B cell (primary cell): ENCODE measurements around the gene ALS2CL. TPM values are rescaled to one million over a fixed set of nuclear protein-coding genes. Genes with fewer than 3 reads are reported as not detected.

ENCODE experiments used
- ATAC-seq: fragments of 200-7000 bp; cut with Tn5 transposase; one replicate; pipeline ENCODE4 v1.10.0; 2021; ENCODE audit warnings: low read depth, mild to moderate bottlenecking, moderate number of reproducible peaks, moderate library complexity
- CTCF ChIA-PET: fragments of 350-600 bp; sonication (Branson Sonifier 250); formaldehyde crosslinking; loops from one replicate; lab custom pipeline; 2021; ENCODE audit warnings: antibody characterized with exemption, inconsistent platforms; lab: Charles Lee
- POLR2A ChIA-PET: fragments of 350-600 bp; sonication (Branson Sonifier 250); formaldehyde crosslinking; loops from one replicate; lab custom pipeline; 2021; ENCODE audit warnings: antibody characterized with exemption; lab: Charles Lee
- DNase-seq: peaks from one replicate; pipeline ENCODE4 v3.0.0; 2013
- H2AFZ ChIP-seq: 2 replicates; pipeline ENCODE4 v1.6.1; 2012; ENCODE audit warnings: mild to moderate bottlenecking, low read depth, low read length; ENCODE audit not compliant: insufficient read depth, poor library complexity, severe bottlenecking
- H3K27ac ChIP-seq, 2 donors: 1 replicate in 1 of 2; 2 replicates in 1 of 2; pipeline ENCODE4 v1.5.1; 2012 to 2013; ENCODE audit warnings: low read length in 2 of 2, mild to moderate bottlenecking in 2 of 2, moderate library complexity in 1 of 2
- H3K27me3 ChIP-seq, 4 experiments: fragments of 200-600 bp in 1 of 4; sonication (generic) in 1 of 4; replicated peaks in 1 of 4; 1 replicate in 2 of 4; 2 replicates in 2 of 4; pipeline versions ENCODE4 v1.6.1 to v1.7.0; 2013 to 2016; ENCODE audit warnings: low read length in 3 of 4, mild to moderate bottlenecking in 2 of 4, mixed read lengths in 1 of 4, moderate library complexity in 1 of 4; ENCODE audit not compliant: insufficient read depth in 4 of 4, control insufficient read depth in 3 of 4; ENCODE audit errors: control extremely low read depth in 1 of 4
- H3K36me3 ChIP-seq, 2 experiments: replicated peaks in 1 of 2; 1 replicate in 1 of 2; 2 replicates in 1 of 2; pipeline versions ENCODE4 v1.6.1 to v1.7.1; 2013; ENCODE audit warnings: low read length in 1 of 2; ENCODE audit not compliant: insufficient read depth in 2 of 2, control insufficient read depth in 1 of 2; ENCODE audit errors: control extremely low read depth in 1 of 2, extremely low read depth in 1 of 2
- H3K4me1 ChIP-seq, 2 donors: fragments of 200-600 bp in 1 of 2; sonication (generic) in 1 of 2; 1 replicate in 1 of 2; 2 replicates in 1 of 2; pipeline versions ENCODE4 v1.5.1 to v1.6.1; 2013 to 2017; ENCODE audit warnings: low read length in 2 of 2; ENCODE audit not compliant: control insufficient read depth in 2 of 2, insufficient read depth in 2 of 2
- H3K4me2 ChIP-seq: replicated peaks from 2 replicates; pipeline ENCODE3; 2012; ENCODE audit warnings: mild to moderate bottlenecking, low read depth, low read length; ENCODE audit not compliant: poor library complexity, severe bottlenecking
- H3K4me3 ChIP-seq, 5 experiments: fragments of 200-600 bp in 1 of 5; sonication (generic) in 1 of 5; 1 replicate in 3 of 5; 2 replicates in 2 of 5; pipeline versions ENCODE4 v1.5.1 to v1.7.0; 2011 to 2016; ENCODE audit warnings: low read length in 4 of 5, mild to moderate bottlenecking in 4 of 5, low read depth in 2 of 5, control low read depth in 1 of 5, moderate library complexity in 1 of 5; ENCODE audit not compliant: insufficient read depth in 1 of 5; ENCODE audit errors: control extremely low read depth in 1 of 5, extremely low read depth in 1 of 5
- H3K79me2 ChIP-seq: fragments of 200-600 bp; sonication (generic); one replicate; pipeline ENCODE4 v1.6.0; 2016; ENCODE audit warnings: low read length; ENCODE audit not compliant: control insufficient read depth, insufficient read depth
- H3K9ac ChIP-seq: fragments of 200-600 bp; sonication (generic); 2 replicates; pipeline ENCODE4 v1.6.1; 2017; ENCODE audit warnings: mild to moderate bottlenecking, low read length, moderate library complexity
- H3K9me3 ChIP-seq, 3 donors: one replicate each; pipeline versions ENCODE4 v1.6.1 to v1.7.1; 2013; ENCODE audit warnings: low read length in 2 of 3; ENCODE audit not compliant: control insufficient read depth in 2 of 3, insufficient read depth in 1 of 3; ENCODE audit errors: control extremely low read depth in 1 of 3
- H4K20me1 ChIP-seq: 2 replicates; pipeline ENCODE4 v1.6.0; 2012; ENCODE audit warnings: mild to moderate bottlenecking, low read length; ENCODE audit not compliant: insufficient read depth, control insufficient read depth, poor library complexity, severe bottlenecking
- H3K27ac Mint-ChIP-seq: one replicate; pipeline ENCODE4 v1.8.0; 2021; ENCODE audit warnings: mixed read lengths
- H3K27me3 Mint-ChIP-seq: one replicate; pipeline ENCODE4 v1.8.0; 2021; ENCODE audit warnings: mixed read lengths
- H3K4me1 Mint-ChIP-seq: one replicate; pipeline ENCODE4 v1.8.0; 2021; ENCODE audit warnings: mixed read lengths
- H3K4me3 Mint-ChIP-seq: one replicate; pipeline ENCODE4 v1.8.0; 2021; ENCODE audit warnings: mixed read lengths
- H3K9me3 Mint-ChIP-seq: one replicate; pipeline ENCODE4 v1.8.0; 2022; ENCODE audit warnings: mixed read lengths; ENCODE audit not compliant: insufficient read depth
- CTCF ChIP-seq: fragments of 200-600 bp; IDR thresholded peaks from one replicate; pipeline ENCODE4 v1.8.0; 2022; ENCODE audit warnings: antibody characterized with exemption, mild to moderate bottlenecking
- EZH2 ChIP-seq: IDR thresholded peaks from 2 replicates; pipeline ENCODE4 v1.6.1; 2012; ENCODE audit warnings: borderline replicate concordance, low read depth, mild to moderate bottlenecking, moderate library complexity, low read length; ENCODE audit not compliant: insufficient read depth, poor library complexity, severe bottlenecking
- WGBS: methylation state at CpG from one replicate; pipeline ENCODE4 v1.1.5; 2013; ENCODE audit warnings: missing lambda C conversion rate; ENCODE audit not compliant: insufficient coverage; 5-methylcytosine and 5-hydroxymethylcytosine counted together
- intact Hi-C: fragments of 100-400 bp; cut with micrococcal nuclease; formaldehyde crosslinking; loops from one replicate; pipeline ENCODE4 v1.10.0; 2022
- polyA plus RNA-seq: library from polyadenylated mRNA; depleted of rRNA; stranded (reverse); fragments of >200 nt; gene quantifications from 2 replicates; pipeline ENCODE4 v1.2.3, GENCODE V29; 2012
- total RNA-seq, 2 donors: library from RNA; stranded (reverse); fragments of 120-200 nt in 1 of 2; gene quantifications; 1 replicate in 1 of 2; 2 replicates in 1 of 2; pipeline versions ENCODE4 v1.2.3 to v1.2.4, GENCODE V29; 2013 to 2022

Gene ALS2CL
- total and polyA plus RNA-seq, 2 donors (not counting 1 experiment from before 2014, with no cell fraction given): 0.22 to 0.30 TPM

DNA sequence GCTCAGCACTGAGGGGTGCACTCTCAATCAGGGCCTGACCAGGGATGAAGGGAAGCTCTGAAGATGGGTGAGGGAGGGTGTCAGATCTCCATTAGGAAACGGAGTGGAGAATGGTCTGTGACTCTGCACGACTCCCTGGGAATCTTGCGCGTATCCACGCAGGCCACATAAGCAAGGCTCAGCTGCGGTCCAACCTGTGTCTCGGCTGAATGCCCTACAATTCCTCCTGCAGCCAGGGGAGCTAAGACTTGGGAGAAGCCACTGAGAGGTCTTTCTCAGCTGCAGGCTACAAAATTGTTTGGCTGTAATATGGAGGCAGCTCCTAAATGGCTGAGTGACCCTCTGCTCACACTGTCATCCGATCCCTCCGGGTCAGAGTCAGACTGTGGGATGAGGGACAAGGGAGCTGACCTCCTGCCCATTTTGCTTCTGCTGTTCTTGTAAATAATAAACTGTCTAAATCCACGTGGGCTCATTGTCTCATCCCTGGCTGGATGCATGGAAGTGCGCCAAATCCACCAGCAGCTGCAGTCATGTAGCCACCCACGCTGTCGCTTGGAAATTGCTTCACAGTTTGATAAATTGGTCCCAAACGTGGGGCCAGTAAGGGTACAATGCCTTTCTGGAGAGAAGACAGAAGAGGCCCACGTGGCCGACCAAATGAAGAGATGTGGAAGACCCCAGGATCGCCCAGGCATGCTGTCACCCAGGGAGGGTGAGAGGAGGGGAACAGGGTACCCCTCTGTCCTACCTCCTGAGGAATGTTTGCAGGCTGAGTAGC lies 30.5 kb downstream of the ALS2CL start:
- no peaks in the 10 kb centered on the region for H3K9me3 ChIP-seq
- CTCF ChIA-PET: interaction anchor here (1.8 kb wide), 1 partner anchor 174 kb away, joined by 3 read pairs; no protein-coding TSS in a partner anchor
- no peak overlapping the region for H3K4me3 Mint-ChIP-seq

More for the DNA sequence above, 30.5 kb downstream of the ALS2CL start:
- Mint-ChIP-seq H3K9me3 (no peaks in the 10 kb centered on the region), H3K27me3 (peaks cover 16% of the 10 kb centered on the region), H3K4me1 (peaks cover 9% of the 10 kb centered on the region), H3K27ac (no peak overlapping the region)
- H3K79me2 ChIP-seq: no peaks in the 10 kb centered on the region
- no peak for ATAC-seq
- peaks cover 0 to 4% of the 10 kb centered on the region in 2 donors for H3K4me1 ChIP-seq
- no peaks in the 10 kb centered on the region for H3K36me3 ChIP-seq
- no peaks in the 10 kb centered on the region for H4K20me1 ChIP-seq
- intact Hi-C loops: no loop called here
- H3K27ac ChIP-seq: no peak overlapping the region
- H3K27me3 ChIP-seq: peaks cover 0 to 4% (median 0%) of the 10 kb centered on the region in 4 experiments
- no peak overlapping the region for H3K4me2 ChIP-seq
- TF ChIP-seq EZH2: no peak
- no peak for TF ChIP-seq CTCF
- POLR2A ChIA-PET: no interaction called here
- H2AFZ ChIP-seq: no peak overlapping the region
- H3K9ac ChIP-seq: no peak overlapping the region
- DNase-seq: no peak
- 91% methylated on average over 16 of the region's 17 CpGs for WGBS
- no peak overlapping the region for H3K4me3 ChIP-seq
